ENCODE data around the gene EML2. TPM values are rescaled to one million over a fixed set of nuclear protein-coding genes. Genes with fewer than 3 reads are reported as not detected.

The EML2 gene
- total RNA-seq, 1 experiment from 2014 or later = 5.8 TPM

- no peak overlapping the region for H3K27ac ChIP-seq
- H3K27me3 ChIP-seq = no peaks in the 10 kb centered on the region
- no peak overlapping the region for H3K4me3 ChIP-seq
- no peak for DNase-seq
- no peaks in the 10 kb centered on the region for H3K36me3 ChIP-seq
- no peaks in the 10 kb centered on the region for H3K4me1 ChIP-seq
- no peaks in the 10 kb centered on the region for H3K9me3 ChIP-seq (replicated peaks)
These were observed 47.6 kb downstream of the EML2 start for GRCh38 chr19:45591638-45592005.

- H3K4me1 ChIP-seq = no peaks in the 10 kb centered on the region
- no peaks in the 10 kb centered on the region for H3K27me3 ChIP-seq
- H3K4me3 ChIP-seq = no peak overlapping the region
- no peaks in the 10 kb centered on the region for H3K36me3 ChIP-seq
- peak in 1 of 2 experiments; percentile 47 for DNase-seq
- no peak overlapping the region for H3K27ac ChIP-seq
- H3K9me3 ChIP-seq (replicated peaks) = no peaks in the 10 kb centered on the region
These were observed 48.1 kb downstream of the EML2 start for GRCh38 chr19:45591004-45591637.

DNA sequence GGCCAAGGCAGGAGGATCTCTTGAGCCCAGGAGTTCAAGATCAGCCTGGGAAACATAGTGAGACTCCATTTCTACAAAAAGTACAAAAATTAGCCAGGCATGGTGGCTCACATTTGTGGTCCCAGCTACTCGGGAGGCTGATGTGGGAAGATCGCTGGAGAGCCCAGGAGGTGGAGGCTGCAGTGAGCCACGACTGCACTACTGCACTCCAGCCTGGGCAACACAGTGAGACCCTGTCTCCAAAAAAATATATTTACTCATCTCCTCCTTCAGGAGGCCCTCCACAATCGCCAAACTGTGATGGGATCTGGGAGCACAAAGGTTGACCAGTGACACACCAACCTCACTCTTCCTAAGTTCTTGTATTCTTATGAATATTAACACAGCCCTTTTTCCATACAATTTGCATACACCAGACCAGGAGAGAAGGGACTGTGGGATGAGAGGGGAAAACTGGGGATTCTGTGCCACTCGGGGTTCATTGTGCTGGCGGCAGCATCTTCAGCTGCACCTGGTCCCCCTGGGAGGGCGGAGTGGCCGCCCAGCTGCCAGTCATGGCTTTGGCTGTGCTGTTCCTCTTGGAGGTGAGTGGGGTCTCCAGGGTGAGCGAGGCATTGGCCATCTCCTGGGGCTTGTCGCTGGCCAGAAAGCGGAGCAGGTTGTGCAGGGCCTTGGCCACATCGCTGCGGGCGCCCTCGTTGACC, 48.7 kb downstream of the EML2 start:
- DNase-seq = no peak
- H3K27ac ChIP-seq = no peak overlapping the region

GRCh38 chr19:45589768-45590167, 49.4 kb downstream of the EML2 start:
- no peak overlapping the region for H3K27ac ChIP-seq
- no peaks in the 10 kb centered on the region for H3K9me3 ChIP-seq (replicated peaks)
- H3K4me3 ChIP-seq = no peak overlapping the region
- no peaks in the 10 kb centered on the region for H3K36me3 ChIP-seq
- H3K4me1 ChIP-seq = peaks cover 4% of the 10 kb centered on the region; the same call in 1 of the 2 replicates
- DNase-seq = no peak
- no peaks in the 10 kb centered on the region for H3K27me3 ChIP-seq

More for the DNA sequence above, 48.7 kb downstream of the EML2 start:
- Histone ChIP-seq H3K36me3 (no peaks in the 10 kb centered on the region), H3K4me1 (peaks cover under 1% of the 10 kb centered on the region; the same call in 1 of the 2 replicates), H3K4me3 (no peak overlapping the region), H3K27me3 (no peaks in the 10 kb centered on the region), H3K9me3 (replicated peaks) (no peaks in the 10 kb centered on the region)

DNA sequence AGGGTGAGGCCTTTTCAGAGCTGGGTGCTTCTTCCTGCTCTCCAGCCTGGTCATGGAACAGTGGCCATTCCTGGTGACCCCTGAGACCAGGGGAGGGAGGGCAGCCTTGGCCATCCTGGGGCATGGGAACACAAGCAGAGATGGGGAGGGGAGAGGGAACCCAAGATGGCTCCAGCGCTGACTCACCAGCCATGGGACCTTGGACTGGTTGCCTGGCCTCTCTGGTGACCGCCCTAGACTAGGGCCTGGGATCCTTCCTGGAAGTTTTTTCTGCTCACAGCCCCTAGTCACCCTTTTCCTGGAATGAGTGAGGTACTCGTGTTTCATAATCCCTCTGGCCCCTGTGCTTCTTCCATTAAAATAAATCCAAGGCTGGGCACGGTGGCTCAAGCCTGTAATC, 51.3 kb downstream of the EML2 start:
- H3K9me3 ChIP-seq (replicated peaks) = no peaks in the 10 kb centered on the region
- DNase-seq = no peak
- no peak overlapping the region for H3K27ac ChIP-seq
- H3K4me3 ChIP-seq = no peak overlapping the region
- no peaks in the 10 kb centered on the region for H3K36me3 ChIP-seq
- no peaks in the 10 kb centered on the region for H3K27me3 ChIP-seq
- H3K4me1 ChIP-seq = peaks cover 4% of the 10 kb centered on the region; the same call in 1 of the 2 replicates

DNA sequence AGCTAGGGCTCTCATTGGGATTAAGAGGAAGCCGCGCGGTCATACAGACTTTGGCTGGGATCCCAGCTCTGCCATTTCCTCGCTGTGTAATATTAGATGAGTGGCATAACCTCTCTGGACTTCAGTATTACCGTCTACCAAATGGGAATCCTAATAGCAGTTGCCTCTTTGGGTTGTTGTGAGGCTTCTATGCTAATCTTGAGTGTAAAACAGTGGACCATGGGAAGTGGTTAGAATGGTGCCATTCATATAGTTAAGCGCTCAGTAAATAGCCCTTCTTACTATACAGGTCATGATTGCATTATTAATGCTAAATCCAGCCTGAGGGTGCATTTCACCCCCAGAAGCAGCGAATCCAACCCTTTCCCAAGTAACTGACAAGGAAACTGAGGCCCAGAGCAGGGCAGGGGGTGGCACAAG, 54.0 kb downstream of the EML2 start:
- H3K4me1 ChIP-seq = peaks cover 4% of the 10 kb centered on the region; the same call in 1 of the 2 replicates
- no peaks in the 10 kb centered on the region for H3K27me3 ChIP-seq
- H3K9me3 ChIP-seq (replicated peaks) = no peaks in the 10 kb centered on the region
- H3K4me3 ChIP-seq = peak overlapping the region; percentile 78
- peak overlapping the region; percentile 78; the same call in 1 of the 2 replicates for H3K27ac ChIP-seq
- no peak for DNase-seq
- H3K36me3 ChIP-seq = no peaks in the 10 kb centered on the region

DNA sequence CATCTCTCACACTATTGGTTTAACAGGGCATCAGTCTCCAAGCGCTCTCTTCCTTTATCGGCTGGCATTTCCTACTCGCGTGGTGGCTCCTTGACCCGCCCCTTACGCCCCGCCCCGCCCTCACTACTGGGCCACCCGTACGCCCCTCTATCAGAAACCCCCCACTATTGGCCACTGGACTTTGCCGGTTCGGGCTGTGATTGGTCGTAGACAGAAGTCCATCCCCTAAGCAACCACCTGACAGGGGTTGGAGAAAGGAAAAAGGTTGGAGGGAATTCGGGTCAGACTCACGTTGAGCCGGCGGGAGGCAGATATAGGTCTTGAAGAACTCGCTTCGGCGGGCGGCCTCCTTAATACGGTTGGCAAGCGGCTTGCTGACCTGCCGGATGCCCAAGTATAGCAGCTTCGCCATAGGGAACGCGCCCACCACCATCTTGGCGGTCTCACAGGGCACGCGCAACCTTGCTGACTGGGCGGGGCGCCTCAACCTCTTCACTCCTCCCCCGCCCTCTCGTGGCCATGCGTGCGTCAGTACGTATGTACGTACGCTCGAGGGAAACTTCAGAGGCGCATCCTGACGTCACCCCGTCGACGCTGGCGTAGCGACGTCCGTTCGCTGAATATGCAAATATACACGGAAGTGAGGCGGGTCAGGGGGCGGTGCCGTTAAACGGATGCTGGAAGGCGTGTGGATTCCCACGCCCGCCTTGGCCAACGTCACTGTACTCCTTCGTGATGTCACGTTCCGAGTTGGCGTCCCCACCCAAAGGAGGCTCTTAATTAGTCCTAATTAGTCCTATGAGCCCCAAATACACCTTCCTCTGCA, 54.7 kb downstream of the EML2 start, which contains the start of gene OPA3:
OPA3 (minus strand) TSS at position 471 of the 826 bp plus-strand sequence; CDS start at position 433, 38 bp downstream.
- Histone ChIP-seq H3K27ac (peak within 1 kb of the TSS; percentile 78), H3K4me3 (peak within 1 kb of the TSS; percentile 78), H3K9me3 (replicated peaks) (no peaks in the 10 kb centered on the region), H3K36me3 (no peaks in the 10 kb centered on the region), H3K27me3 (no peaks in the 10 kb centered on the region), H3K4me1 (peaks cover 4% of the 10 kb centered on the region; the same call in 1 of the 2 replicates)
- DNase-seq = peak; percentile 99

DNA sequence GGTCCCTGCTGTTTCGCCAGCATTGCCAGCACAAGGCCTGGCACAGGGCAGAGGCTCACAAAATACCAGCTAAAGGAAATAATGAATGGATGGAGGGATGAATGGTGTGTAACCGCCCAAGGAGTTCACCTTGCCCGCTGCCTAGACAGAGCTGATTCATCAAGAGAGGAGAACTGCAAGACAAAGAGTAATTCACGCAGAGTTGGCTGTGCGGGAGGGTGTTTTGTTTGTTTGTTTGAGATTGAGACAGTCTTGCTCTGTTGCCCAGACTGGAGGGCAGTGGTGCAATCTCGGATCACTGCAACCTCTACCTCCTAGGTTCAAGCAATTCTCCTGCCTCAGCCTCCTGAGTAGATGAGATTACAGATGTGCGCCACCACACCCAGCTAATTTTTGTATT, 57.6 kb downstream of the EML2 start:
- no peaks in the 10 kb centered on the region for H3K9me3 ChIP-seq (replicated peaks)
- H3K4me1 ChIP-seq = peaks cover 4% of the 10 kb centered on the region; the same call in 1 of the 2 replicates
- DNase-seq = no peak
- no peaks in the 10 kb centered on the region for H3K36me3 ChIP-seq
- H3K27ac ChIP-seq = no peak overlapping the region
- no peak overlapping the region for H3K4me3 ChIP-seq
- no peaks in the 10 kb centered on the region for H3K27me3 ChIP-seq

DNA sequence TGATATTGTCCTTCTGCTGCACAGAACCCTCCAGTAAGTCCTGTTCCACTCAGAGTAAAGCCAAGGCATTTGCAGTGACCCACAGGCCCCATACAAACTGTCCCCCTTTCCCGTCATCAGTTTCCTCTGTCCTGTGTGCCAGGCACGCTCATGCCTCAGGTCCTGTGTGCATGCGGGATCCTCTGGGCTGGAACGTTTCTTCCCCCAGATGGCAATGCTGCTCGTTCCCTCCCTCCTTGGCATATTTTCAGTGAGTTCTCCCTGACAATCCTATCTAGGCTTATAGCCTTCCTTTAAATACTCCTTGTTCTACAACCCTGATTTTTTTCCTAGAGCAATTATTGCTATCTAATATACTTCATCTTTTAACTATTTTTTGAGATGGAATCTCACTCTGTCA, 60.3 kb downstream of the EML2 start:
- Histone ChIP-seq H3K27ac (no peak overlapping the region), H3K4me1 (no peaks in the 10 kb centered on the region), H3K9me3 (replicated peaks) (no peaks in the 10 kb centered on the region), H3K27me3 (no peaks in the 10 kb centered on the region), H3K36me3 (no peaks in the 10 kb centered on the region), H3K4me3 (no peak overlapping the region)
- no peak for DNase-seq

DNA sequence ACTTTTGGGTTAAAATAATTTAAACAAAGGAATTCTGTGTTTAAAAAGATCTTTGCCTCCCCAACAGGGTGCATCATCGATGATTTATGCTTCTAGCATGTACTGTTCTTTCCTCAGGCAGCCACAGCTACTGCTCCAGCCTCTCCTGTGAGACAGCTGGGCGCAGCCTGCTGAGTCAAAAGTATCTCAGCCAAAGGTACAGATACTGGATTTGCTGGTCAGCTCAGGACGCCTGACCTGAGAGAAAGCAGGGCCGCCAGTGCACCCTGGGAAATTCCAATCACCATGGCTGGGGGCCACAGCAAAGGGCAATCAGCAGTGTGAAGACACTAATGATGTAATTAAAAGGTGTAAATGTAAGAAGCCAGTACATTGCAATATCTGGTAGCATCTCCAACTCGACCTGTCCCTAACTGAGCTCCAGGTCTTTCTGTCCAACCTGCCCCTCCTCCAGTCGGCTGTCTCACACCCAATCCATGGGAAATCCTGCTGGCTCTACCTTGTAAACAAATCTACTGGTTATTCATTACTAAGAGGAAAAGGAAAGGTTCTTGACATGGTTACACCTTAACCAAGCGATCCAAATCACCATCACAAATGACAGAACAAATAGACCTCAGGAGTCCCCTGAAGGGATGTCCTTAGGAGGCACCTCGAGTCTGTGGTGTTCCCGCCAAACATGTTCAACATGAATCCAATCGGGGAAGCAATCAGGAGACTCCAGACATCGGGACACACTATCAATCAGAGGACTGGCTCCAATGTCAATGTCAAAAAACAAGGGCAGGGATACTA, 61.9 kb downstream of the EML2 start:
- no peak for DNase-seq
- Histone ChIP-seq H3K27ac (no peak overlapping the region), H3K36me3 (no peaks in the 10 kb centered on the region), H3K4me1 (no peaks in the 10 kb centered on the region), H3K4me3 (no peak overlapping the region), H3K9me3 (replicated peaks) (no peaks in the 10 kb centered on the region), H3K27me3 (no peaks in the 10 kb centered on the region)

DNA sequence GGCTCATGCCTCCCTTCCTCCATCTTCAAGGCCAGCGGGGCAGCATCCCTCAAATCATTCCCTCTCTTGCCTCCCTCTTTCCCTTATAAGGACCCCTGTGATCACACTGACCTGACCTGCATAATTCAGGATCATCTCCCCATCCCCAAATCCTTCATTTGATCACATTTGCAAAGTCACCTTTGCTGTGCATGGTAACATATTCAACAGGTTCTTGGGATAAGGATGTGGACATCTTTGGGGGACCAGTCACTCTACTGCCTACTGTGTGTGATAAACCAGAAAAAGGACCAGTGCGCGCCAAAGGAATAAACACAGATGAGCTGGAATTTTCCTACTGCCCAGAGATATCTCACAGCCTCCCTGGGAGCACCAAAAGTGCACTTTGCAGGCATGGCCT, 62.5 kb downstream of the EML2 start:
- Histone ChIP-seq H3K27me3 (no peaks in the 10 kb centered on the region), H3K36me3 (no peaks in the 10 kb centered on the region), H3K4me1 (no peaks in the 10 kb centered on the region), H3K27ac (no peak overlapping the region), H3K4me3 (no peak overlapping the region), H3K9me3 (replicated peaks) (no peaks in the 10 kb centered on the region)
- no peak for DNase-seq

DNA sequence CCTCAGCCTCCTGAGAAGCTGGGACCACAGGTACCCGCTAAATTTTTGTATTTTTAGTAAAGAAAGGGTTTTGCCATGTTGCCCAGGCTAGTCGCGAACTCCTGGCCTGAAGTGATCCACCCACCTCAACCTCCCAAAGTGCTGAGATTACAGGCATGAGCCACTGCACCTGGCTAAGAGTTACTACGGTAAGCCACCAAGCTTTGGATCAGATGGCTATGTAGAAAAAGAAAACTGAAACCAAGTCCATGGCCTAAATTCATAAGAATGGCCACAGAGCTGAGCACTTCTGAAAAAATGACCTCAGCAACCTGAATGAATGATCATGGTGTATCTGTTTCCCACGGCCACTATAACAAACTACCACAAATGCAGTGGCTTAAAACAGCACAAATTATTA, 64.0 kb downstream of the EML2 start:
- Histone ChIP-seq H3K9me3 (replicated peaks) (no peaks in the 10 kb centered on the region), H3K4me1 (no peaks in the 10 kb centered on the region), H3K36me3 (no peaks in the 10 kb centered on the region), H3K27me3 (no peaks in the 10 kb centered on the region), H3K27ac (no peak overlapping the region), H3K4me3 (no peak overlapping the region)
- no peak for DNase-seq

GRCh38 chr19:45574526-45574925, 64.7 kb downstream of the EML2 start:
- H3K9me3 ChIP-seq (replicated peaks) = no peaks in the 10 kb centered on the region
- H3K4me3 ChIP-seq = no peak overlapping the region
- no peaks in the 10 kb centered on the region for H3K27me3 ChIP-seq
- H3K4me1 ChIP-seq = no peaks in the 10 kb centered on the region
- no peaks in the 10 kb centered on the region for H3K36me3 ChIP-seq
- no peak for DNase-seq
- H3K27ac ChIP-seq = no peak overlapping the region

DNA sequence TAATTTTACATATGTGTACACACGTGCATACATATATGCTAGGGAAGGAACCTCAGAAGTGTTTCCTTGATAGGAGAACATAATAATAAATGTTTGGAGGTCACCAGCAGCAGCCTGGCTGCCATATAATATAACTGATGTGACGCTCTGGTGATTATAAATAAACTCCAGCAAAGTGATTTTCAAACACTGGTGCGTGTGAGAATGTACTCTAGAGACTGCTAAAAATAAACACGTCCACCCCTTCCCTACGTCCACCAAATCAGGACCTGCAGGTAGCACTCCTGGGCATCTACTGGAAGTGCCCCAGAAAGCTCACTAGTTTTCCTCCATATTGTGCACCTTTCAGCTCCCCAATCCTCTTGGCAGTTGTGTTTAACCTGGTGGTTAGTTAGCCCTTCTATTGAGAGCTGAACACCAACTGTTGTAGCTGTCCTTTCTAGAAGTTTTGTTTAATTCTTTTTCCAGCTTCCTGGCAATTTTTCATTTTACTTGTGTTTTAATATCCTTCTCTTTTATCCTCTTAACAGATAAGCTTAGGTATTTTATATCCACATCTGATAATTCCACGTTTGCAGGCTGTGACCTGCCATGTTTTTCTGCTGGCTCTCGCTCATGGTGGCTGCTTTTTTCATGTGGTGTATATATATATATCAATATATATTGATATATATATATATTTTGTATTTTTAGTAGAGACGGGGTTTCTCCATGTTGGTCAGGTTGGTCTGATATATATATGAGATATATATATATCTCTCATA, 67.6 kb downstream of the EML2 start:
- Histone ChIP-seq H3K9me3 (replicated peaks) (no peaks in the 10 kb centered on the region), H3K27me3 (no peaks in the 10 kb centered on the region), H3K4me1 (no peaks in the 10 kb centered on the region), H3K27ac (no peak overlapping the region), H3K4me3 (no peak overlapping the region), H3K36me3 (no peaks in the 10 kb centered on the region)
- no peak for DNase-seq
